GM19324 (cell line): ENCODE measurements around the gene PYGO2.

Source experiments
- ATAC-seq: cut with Tn5 transposase; IDR thresholded peaks from one replicate; pipeline ENCODE4 v1.9.1; 2021; ENCODE audit warnings: mild to moderate bottlenecking, moderate library complexity; ENCODE audit not compliant: unreplicated experiment, low FRiP score

PYGO2 gene, protein sequence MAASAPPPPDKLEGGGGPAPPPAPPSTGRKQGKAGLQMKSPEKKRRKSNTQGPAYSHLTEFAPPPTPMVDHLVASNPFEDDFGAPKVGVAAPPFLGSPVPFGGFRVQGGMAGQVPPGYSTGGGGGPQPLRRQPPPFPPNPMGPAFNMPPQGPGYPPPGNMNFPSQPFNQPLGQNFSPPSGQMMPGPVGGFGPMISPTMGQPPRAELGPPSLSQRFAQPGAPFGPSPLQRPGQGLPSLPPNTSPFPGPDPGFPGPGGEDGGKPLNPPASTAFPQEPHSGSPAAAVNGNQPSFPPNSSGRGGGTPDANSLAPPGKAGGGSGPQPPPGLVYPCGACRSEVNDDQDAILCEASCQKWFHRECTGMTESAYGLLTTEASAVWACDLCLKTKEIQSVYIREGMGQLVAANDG

DNA sequence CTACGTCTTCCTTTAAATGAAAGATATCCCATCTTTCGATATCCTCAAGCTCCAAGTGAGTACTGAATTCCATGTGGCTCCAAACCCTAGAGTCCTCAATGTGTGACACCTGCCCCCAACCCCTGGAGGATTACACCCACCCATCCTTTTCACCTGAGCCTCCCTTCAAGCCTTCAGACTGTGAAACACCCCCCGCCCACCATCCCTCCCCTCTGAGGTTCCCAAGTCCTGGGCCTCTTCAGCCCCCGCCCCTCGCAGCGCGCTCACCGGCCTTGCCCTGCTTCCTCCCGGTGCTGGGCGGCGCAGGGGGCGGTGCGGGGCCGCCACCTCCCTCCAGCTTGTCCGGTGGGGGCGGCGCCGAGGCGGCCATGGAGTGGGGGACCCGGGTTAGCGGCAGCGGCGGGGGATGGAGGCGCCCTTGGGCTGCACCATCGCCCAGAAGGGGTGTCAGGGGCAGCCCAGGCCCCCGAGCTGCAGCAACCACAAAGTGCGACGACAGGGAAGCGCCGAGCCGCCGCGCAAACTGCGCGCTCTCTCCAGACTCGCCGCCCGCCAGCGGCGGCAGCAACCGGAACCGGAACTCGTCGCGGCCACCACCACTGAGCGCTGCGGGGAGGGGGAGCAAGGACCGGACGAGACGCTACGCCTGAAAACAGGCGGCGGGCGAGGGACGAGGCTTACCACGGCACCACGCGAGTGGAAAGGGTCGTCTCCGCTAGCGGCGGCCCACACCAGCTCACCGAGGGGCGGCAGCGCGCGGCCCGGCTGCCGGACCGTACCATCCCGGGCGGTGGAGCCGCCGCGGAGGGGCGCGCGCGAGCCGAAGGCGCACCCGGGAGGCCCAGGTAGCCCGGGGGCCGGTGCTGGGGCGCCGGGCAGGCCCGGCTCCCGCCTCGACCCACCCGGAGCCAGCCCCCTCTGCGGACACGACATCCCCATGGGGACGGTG lies at the start of gene PYGO2:
PYGO2 (minus strand) TSS at position 576 of the 949 bp plus-strand sequence; CDS start at position 370, 206 bp downstream.
- ATAC-seq, result peak; percentile 73

GRCh38 chr1:155011004-155011416 lies 49.4 kb upstream of the PYGO2 start:
- ATAC-seq, result no peak

DNA sequence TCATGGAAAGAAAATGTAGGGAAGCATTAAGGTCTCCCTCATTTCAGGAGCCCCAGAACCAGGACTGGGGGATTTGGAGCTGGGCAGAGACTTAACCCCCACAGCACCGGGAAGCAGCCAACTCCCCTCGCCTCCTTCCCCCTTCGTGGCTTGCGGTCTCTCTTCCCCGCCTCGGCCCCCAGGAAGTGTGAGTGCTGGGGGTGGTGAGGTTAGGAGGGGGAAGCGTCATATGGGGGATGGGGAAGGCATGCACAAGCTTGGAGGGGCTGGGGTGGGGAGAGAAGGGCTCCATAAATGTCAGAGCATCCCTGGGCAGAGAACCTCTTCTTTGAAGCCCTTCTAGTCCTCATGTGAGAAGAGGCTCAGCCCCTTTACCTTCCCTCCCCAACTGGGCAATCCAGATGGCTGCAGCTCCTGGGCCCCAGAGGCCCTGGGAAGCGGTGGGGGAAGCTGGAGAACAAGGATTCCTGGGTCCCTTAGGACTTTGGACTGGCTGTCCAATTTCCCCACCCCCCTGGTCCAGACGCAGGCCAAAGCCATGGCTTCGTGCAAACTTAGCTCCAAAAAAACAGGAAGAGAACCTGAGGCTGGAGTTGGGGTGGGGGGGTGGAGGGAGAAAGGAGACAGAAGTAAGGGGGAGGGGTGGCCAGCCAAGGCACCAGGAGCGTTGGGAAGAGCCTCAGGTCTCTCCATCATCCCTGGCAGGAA lies 48.8 kb upstream of the PYGO2 start:
- ATAC-seq, result no peak

- ATAC-seq, result no peak
Observed at GRCh38 chr1:155009742-155010141, 48.2 kb upstream of the PYGO2 start.

- ATAC-seq, result no peak
Observed at GRCh38 chr1:155009221-155009711, 47.7 kb upstream of the PYGO2 start.

DNA sequence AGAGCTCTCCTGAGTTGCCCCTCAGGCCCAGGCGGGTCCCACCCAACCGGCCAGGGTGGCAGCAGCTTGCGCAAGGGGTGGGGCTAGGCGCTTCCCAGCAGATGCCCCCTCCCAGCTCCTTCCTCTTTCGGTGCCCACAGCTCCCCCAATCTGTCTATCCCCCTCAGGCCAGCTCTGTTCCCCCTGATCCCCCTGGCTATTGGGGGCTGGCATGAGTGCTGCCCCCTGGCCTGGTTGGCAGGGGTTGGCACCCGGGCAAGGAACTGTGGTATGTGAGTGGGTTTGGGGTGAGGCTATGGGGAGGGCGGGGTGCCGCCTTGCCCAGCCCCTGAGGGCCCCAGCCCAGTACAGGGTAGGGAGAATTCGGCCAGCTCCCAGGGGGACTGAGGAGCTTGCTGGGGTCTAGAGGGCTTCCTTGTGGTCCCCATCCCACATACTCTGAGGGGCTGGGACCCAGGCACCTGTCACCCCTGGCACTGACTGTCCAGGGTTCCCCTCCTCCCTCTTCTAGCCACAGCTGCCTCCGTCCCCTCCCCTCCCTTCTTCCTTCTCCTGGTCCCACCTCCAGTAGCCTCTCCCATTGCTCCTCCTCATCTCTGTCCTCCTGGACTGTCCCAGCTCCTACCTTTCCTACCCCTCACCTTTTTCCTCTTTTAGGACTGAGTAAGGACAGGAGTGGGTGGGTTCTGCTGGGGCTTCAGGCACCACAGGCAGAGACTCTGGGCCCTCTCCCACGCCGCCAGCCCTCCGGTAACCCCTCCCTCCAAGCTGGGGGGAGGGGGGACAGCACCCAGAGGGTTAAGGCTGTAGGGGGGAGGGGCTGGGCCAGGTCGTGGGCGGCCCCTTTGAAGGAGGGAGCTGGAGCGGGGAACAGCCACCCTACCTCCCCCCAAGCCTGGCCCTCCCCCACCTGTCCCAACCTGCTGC lies 46.7 kb upstream of the PYGO2 start:
- ATAC-seq, result no peak

GRCh38 chr1:155007251-155007828 lies 45.8 kb upstream of the PYGO2 start:
- ATAC-seq, result no peak

DNA sequence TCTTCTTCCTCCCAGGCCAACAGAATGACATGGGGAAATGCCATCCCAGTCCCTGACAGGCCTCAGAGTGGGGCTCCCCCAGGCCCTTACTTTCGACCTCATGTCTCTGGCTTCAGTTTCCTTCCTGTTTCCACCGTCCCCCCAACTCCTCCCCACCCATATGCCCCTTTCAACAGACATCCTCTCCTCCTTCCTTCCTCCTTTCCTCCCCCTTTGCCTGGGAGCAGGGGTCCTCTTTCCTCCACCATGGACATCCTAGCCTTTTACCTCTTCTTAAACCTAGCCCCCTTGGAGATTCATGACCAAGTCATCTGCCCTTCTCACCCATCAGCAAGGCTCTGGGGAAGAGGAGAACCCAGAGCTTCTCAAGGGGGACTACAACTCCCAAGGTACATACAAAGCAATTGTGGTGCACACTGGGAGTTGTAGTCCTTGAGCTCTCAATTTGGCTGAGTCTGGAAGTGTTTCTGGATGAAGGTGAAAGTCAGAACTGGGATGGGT lies 45.1 kb upstream of the PYGO2 start:
- ATAC-seq, result no peak

DNA sequence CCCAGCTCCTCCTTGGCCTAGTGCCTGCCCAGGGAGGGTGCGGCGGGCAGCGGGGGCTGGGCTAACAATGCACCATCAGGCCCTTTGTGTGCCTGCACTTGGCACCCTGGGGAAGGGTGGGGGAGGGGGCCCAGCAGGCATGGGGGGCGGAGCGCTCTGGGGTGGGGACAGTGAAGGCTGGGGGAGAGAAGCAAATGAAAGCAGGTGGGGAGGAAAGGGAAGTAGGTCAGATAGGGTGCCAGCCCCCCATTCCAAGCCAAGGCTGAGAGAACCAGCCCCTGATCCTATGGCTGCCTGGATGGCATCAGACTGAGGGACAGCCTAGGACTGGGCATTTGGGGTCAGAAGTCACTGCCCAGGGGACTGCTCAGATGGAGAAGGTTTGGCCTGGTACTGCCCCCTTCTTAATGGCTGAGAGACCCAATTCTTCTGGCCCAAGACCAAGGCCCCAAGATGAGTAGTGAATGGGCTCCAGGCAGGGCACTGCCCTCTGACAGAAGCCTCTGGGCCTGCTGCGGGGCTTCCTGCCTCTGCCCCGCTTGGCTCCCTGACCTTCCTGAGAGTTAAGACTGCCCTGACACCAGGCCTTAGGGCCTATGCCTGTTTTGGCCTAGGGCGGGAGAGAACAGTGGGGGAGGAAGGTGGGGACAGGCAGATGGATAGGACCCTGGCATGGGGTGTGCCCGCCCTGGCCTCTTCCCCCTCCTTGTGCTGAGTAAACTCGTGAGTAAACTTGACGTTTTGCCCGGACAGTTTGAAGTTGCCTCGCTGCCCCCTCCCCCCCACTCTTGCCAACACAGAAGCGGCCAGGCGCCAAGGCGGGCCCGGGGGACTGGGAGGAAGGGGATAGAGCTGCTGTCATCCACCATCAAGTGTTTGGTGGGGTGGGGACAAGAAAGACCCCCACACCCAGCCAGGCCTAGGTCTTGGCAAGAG lies 43.8 kb upstream of the PYGO2 start:
- no peak for ATAC-seq

DNA sequence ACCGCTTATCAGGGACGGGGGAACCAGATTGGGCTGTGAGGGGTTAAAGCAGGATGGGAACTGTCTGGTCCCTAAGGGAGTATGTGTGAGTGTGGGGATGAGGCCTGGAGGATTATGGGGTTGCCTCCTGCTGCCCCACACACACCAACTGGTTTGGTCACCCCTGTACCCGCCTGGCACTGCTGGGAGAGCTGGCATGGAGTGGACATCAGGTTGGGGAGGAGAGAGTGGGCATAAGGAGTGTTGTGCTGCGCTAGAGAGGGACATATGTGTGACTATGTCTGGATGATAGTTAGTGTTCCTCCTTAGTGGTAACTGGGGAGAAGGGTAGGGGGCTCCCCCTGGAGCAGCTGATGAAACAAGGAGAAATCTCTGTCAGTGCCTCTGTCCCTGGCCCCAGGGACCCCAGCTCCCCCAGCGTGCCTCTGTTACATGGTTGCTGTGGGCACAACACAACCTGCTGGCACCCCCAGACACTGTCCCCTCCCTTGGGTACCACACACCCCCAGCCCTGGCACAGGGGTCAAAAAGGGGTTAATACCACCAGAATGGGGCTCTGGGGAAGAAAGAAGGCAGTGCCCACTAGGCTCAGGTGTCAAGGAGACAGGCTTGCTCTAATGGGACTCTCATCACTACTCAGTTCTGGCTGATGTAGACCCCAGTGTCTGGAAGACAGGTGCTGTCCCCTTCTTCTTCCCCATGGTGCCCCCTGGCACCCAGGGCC lies 42.9 kb upstream of the PYGO2 start:
- ATAC-seq, result no peak

DNA sequence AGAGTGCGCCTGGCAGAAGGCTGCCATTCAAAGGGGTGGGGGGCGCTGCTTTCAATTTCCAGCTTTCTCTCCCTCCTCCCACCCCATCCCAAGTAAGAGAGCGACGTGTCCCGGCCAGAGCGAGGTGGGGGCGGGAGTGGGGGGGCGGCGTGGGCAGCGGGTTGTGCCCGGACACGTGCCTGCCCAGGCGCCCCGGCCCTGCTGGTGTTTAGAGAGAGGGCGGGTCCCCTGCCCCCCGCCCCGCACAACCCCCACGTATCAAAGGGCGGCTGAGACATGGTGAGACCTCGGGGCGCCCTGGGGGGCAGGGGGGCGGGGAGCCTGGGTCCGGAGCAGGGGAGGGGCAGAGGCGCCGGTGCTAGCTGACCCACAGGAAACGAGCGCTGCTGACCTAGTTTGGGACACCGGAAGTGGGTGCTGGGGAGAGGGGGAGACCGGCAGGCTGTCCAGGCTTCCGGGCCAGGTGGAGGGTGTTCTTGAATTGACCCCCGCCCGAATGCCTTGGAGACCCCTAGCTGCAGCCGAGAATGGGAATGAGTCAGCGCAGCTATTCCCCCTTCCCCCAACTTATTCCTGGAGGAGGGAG lies 42.3 kb upstream of the PYGO2 start:
- no peak for ATAC-seq

DNA sequence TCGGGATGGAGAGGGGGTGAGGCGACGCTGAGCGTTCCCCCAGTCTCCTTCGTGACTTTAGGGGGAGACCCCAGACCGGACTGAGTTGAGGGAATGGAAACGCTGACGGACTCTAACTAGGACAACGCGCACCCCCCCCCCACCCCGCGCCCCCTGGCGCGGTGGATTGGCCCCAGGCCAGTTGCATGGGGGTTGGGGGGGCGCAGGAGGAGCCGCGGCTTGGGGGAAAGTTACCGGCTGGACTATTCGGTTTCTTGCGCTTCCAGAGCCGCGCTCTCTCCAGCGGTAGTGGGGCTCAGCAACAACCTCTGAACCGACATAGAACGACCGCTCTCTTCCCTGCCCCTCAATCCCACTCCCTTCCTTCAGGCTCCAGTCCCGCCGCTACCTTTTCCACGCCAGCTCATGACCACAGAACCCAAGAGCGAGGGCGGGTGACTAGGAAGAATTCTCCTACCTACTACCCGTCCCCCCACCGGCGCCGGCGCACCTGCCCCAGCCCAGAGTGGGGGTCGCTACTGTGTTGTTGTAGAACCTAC lies 41.7 kb upstream of the PYGO2 start:
- no peak for ATAC-seq

DNA sequence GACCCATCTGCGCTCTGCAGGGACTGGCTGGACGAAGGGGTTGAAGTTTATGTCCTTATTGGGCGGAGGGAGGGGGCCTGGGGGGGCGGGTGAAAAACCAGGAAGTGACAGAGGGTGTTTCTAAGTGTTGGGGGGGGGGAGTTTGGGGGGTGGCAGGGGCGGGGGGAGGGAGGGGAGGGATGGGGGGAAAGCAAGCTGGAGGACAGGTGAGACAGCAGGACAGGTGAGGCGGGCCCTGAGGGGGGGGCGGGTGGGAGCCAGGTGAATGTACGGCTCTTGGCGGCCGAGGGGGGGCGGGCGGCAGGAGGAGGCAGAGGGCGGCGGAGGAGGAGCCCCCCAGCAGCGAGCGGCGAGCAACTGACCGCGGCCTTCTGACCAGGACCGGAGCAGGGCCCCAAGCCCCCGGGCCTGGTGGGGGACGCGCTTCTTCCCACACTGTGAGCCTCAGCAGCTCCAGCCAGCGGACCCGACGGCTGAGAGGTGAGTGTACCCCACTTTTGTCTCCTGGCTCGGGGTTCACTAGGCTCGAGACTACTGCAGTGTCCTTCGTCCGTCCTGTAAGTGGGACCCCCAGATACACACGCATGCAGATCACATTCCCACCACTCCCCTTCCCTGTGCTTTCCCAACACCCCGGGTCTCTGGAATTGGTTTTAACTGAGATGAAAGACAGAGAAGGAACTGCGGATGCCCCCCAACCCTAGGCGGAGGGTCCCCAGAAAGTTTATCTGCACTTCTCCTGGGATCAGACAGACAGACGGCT lies 41.1 kb upstream of the PYGO2 start, which contains the start of gene ZBTB7B:
ZBTB7B (plus strand) TSS at position 339 of the 763 bp plus-strand sequence. CDS start 11,859 bp downstream, outside the sequence.
- peak; percentile 1 for ATAC-seq

DNA sequence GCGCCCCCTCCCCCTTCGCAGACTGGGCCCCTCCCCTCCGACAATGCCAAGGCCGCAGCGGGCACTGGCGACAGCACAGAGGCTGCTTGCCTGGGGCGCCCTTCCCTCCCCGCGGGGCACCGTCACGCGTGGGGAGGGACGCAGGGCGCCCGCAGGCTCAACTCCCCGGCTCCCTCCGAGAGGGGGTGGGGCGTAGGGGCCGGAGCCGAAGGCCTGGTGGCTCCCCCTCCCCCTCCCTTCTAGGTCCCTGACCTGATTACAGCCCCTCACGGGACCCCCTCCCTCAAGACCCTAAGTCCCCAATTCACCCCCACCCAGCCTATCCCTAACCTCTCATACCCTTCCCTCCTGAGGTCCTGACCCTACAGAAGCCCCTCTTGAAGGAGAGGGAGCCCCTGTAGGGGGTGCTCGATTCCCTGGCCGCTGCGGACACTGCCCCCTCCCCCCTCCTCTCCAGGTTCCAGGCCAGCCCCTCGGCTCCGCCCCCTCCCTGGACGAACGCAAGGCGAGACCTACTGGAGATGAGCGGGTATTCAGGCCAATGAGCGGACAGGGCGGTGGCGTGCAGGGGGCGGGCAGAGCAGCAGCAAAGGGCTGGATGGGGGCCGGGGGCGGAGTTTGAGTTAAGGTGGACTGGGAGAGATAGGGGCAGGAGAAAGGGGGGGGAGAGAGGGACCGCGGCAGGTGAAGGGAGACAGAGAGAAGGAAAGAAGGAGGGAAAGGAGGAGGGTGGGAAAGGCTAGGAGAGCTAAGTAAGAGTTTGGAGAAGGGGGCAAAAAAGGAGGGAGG lies 40.3 kb upstream of the PYGO2 start:
- ATAC-seq, result peak; percentile 65

DNA sequence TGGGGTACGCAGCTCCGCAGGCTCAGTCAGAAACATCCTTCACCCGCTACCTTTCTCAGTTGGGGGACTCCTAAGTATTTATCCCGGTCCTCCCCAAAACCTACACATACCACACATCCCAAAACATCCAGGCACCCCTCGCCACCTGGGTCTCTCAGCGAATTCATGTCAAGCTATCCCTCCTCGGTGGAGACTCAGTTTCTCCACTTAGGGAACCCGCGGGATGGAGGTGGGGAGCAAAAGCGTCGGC lies 39.8 kb upstream of the PYGO2 start:
- peak; percentile 4 for ATAC-seq
